Testis (tissue), 2 donors: ENCODE results near the gene MSI2.

ENCODE experiments used
- POLR2A ChIP-seq: fragments of 450-650 bp; IDR thresholded peaks from one replicate; pipeline ENCODE4 v1.6.1; 2017; ENCODE audit warnings: antibody characterized with exemption, mild to moderate bottlenecking, moderate library complexity
- TF ChIP-seq, protein P1 (sequence below), 3 experiments: fragments of 450-650 bp in 2 of 3; fragments of 200-600 bp in 1 of 3; sonication (generic) in 1 of 3; IDR thresholded peaks; one replicate each; pipeline ENCODE4 v1.5.1; 2016 to 2019; ENCODE audit warnings: antibody characterized with exemption in 3 of 3, mild to moderate bottlenecking in 2 of 3, moderate library complexity in 1 of 3

DNA sequence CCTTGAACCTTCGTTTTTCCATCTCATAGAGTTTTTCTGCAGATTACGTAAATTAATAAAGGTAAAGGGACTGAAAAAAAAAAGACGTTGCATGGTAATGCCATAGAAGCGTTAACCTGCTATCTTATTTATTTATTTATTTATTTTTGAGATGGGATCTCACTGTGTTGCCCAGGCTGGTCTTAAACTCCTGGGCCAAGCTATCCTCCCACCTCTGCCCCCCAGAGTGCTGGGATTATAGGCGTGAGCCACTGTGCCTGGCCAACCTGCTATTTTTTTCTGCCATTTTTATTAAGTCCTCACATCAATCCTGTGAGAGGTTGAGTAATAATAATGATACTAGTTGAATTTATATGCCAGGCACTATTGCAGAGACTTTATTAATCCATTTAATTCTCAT, 7.9 kb downstream of the MSI2 start:
- TF ChIP-seq, protein P1, sequence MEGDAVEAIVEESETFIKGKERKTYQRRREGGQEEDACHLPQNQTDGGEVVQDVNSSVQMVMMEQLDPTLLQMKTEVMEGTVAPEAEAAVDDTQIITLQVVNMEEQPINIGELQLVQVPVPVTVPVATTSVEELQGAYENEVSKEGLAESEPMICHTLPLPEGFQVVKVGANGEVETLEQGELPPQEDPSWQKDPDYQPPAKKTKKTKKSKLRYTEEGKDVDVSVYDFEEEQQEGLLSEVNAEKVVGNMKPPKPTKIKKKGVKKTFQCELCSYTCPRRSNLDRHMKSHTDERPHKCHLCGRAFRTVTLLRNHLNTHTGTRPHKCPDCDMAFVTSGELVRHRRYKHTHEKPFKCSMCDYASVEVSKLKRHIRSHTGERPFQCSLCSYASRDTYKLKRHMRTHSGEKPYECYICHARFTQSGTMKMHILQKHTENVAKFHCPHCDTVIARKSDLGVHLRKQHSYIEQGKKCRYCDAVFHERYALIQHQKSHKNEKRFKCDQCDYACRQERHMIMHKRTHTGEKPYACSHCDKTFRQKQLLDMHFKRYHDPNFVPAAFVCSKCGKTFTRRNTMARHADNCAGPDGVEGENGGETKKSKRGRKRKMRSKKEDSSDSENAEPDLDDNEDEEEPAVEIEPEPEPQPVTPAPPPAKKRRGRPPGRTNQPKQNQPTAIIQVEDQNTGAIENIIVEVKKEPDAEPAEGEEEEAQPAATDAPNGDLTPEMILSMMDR (IDR thresholded peaks at IDR 0.05): no peak
- no peak for TF ChIP-seq POLR2A
